Retinal pigment epithelial cell (primary cell): ENCODE data around the gene TBC1D1.

Experiments used
- DNase-seq: peaks from one replicate; pipeline ENCODE4 v3.0.0-alpha.2; 2010; ENCODE audit warnings: low read depth
- H3K4me3 ChIP-seq: 2 replicates; pipeline ENCODE4 v1.5.1; 2011; ENCODE audit warnings: mild to moderate bottlenecking, low read length, control low read depth, moderate library complexity
- TF ChIP-seq, protein P1 (sequence below): conservative IDR thresholded peaks from 2 replicates; pipeline ENCODE4 v1.5.1; 2011; ENCODE audit warnings: low read depth, low read length, control low read depth, inconsistent platforms

The TBC1D1 gene

DNA sequence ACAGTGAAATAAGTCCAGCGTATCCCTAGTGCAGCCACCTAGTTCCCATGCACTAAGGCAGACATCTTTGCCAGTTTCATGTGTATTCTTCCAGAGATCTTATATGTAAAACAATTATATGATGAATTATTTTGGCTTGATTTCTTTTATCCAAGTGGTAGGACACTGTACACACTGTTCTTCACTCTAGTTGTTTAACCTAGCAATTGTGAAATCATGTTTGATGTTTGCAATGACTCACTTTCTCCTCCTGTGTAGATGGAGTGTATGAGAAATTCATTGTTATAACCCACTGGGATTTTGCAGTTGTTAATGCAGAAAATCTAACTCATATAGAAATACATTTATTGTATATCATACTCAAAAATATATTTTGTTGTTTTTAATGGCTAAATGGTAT, 17.5 kb upstream of the TBC1D1 start:
- DNase-seq, result no peak
- no peak overlapping the region for H3K4me3 ChIP-seq
- TF ChIP-seq, protein P1, sequence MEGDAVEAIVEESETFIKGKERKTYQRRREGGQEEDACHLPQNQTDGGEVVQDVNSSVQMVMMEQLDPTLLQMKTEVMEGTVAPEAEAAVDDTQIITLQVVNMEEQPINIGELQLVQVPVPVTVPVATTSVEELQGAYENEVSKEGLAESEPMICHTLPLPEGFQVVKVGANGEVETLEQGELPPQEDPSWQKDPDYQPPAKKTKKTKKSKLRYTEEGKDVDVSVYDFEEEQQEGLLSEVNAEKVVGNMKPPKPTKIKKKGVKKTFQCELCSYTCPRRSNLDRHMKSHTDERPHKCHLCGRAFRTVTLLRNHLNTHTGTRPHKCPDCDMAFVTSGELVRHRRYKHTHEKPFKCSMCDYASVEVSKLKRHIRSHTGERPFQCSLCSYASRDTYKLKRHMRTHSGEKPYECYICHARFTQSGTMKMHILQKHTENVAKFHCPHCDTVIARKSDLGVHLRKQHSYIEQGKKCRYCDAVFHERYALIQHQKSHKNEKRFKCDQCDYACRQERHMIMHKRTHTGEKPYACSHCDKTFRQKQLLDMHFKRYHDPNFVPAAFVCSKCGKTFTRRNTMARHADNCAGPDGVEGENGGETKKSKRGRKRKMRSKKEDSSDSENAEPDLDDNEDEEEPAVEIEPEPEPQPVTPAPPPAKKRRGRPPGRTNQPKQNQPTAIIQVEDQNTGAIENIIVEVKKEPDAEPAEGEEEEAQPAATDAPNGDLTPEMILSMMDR, result no peak

DNA sequence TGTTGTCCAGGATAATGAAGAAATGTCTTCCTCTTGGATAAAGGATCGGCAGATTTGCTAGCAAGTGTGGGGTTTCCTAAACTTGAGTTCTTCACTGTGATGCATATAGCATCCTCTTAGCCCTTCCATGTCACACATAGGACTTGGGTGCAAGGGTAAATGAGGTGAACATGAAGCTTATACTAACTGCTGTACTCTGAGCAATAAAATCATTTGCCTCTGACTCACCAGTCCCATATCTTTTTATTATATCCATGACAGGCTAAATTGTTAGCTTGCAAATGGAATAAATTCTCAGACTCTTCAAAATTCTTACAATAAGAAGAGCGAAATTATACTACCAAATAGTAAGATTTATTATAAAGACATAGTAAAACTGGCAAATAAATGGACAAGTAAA, 14.7 kb upstream of the TBC1D1 start:
- TF ChIP-seq, protein P1, result no peak
- no peak for DNase-seq
- H3K4me3 ChIP-seq, result no peak overlapping the region

DNA sequence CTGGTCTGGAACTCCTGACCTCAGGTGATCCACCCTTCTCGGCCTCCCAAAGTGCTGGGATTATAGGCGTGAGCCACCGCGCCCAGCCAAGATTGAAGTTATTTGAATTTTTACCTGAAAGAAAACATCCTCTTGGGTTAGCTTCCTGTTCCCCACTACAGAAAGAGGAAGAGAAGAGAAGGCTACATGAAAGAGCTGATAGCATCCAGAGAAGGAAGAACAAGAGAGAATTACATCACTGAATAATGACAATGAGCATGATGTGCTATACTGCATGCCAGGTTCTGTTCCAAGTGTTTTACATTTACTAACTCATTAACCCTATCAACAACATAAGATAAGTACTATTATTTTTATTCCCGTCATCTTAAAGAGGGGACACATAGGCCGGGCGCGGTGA, 11.5 kb upstream of the TBC1D1 start:
- DNase-seq, result no peak
- no peak overlapping the region for H3K4me3 ChIP-seq
- TF ChIP-seq, protein P1, result no peak

DNA sequence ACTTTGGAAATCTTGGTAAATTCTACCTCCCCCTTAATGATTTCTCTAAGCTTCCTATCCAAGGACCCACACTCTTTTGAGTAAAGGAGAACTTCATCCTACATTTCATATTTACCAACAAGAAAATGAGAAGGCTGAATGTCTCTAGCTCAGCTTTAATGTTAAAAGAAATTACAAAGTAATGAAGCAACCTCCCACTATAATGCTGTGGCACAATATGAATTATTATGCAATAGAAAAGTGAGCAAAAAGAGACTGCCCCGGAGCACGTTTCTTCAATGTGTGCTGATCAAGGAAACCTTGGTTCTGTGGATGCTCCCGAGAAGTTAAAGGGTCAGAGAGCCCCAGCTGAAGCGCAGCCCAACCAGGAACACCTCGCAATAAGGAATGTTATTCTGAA, 9.1 kb upstream of the TBC1D1 start:
- DNase-seq, result no peak
- TF ChIP-seq, protein P1, result no peak
- no peak overlapping the region for H3K4me3 ChIP-seq

DNA sequence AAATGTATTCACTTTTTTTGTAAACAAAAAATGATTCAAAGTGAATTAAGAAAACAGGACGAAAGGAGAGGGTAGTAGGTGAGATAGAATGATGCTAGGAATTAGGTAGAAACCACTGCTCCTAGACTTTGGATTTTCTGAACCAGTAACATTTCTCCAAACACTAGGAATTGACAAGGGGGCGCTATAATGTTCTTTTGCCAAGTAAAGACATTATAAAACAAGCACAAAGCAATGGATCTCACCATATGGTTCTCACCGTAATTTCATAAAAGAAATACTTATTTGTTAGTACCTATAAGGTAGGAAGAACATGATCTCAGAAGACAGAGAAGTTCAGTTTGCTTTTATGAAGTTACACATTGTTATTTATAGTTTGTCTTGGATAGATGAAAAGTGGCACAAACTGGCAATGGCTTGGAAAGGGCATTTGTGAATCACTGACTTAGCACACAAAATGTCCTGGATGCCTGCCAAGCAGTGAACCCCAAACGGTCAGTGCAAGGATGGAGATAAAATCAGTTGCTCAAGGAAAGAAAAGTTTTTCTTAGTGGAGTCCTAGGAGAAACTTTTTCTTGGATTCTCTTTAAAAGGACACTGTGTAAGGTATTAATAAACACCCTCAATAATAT, 8.1 kb upstream of the TBC1D1 start:
- DNase-seq, result no peak
- TF ChIP-seq, protein P1, result peak; percentile 38
- H3K4me3 ChIP-seq, result no peak overlapping the region

DNA sequence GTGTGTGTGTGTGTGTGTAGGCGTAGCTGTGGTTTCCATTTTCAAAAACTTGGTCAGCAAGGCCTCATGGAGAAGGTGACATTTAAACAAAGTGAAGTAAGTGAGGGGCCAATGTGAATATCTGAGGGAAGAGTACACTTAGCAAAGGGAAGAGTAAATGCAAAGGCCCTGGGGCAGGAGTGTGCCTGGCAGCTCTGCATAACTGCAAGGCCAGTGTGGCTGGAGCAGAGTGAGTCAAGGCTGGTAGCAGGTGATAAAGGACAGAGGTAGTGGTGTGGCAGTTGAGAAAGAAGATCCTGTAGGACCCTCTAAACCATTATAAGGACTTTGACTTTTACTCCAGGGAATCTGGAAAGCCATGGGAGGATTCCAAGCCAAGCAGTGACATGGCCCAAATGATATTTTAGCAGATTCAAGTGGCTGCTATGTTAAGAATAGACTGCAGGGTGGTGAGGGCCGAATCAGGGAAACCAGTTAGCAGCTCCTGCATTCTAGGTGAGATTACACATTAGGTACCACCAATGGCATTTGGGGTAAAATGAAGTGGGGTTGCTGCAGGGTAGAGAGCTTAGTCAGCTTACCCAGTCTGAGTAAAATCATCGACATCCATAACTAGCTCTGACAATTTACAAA, 5.9 kb upstream of the TBC1D1 start:
- H3K4me3 ChIP-seq, result no peak overlapping the region
- TF ChIP-seq, protein P1, result no peak
- DNase-seq, result no peak

DNA sequence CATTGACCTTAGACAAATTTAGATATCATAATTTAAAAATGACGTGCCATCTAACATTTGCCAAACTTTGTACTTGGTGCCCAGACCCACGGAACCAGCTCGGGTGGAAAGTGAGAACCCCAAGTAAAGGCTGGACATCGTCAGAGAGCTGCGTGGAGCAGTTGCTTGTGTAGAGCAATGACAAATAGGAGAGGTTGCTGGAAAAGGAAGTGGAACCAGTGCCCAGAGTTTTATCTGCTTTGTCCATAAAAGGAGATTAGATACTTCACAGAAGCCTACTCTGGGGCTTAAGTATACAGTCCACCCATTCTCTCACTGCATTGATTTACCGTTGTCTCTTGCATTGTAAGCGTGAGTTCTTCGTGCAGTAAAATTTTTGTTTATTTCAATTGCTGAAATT, 5.4 kb upstream of the TBC1D1 start:
- DNase-seq, result no peak
- TF ChIP-seq, protein P1, result no peak
- H3K4me3 ChIP-seq, result no peak overlapping the region
